ENCODE measurements around the gene PHOX2B.

DNA sequence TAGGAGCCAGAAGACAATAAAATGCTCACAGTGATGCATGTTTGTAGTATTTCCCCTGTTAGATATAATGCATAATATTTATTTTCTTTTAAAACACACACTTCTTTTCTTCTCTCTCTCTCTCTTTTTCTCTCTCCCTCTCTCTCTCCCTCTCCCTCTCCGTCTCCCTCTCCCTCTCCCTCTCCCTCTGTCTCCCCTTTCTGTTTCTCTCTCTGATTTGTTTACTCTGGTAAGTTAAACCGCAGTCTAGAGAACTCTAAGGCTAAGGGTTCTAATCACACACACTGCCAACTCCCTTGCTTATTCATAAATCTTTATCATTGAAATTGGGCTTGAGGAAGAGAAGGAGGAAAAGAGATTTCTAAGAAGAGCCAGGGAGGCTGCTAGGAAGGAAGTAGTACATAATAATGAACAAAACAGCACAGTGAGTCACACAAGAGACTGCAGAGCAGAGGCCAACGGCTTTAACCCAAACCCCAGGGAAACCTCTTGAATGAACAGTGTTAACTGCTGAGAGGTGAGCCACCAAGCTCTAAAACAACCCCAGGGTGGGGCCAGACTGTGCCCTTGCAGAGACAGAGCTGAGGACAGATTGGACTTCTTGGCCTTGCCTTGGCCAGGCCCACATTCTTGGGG, 9.1 kb upstream of the PHOX2B start:
- TF ChIP-seq, protein P1, sequence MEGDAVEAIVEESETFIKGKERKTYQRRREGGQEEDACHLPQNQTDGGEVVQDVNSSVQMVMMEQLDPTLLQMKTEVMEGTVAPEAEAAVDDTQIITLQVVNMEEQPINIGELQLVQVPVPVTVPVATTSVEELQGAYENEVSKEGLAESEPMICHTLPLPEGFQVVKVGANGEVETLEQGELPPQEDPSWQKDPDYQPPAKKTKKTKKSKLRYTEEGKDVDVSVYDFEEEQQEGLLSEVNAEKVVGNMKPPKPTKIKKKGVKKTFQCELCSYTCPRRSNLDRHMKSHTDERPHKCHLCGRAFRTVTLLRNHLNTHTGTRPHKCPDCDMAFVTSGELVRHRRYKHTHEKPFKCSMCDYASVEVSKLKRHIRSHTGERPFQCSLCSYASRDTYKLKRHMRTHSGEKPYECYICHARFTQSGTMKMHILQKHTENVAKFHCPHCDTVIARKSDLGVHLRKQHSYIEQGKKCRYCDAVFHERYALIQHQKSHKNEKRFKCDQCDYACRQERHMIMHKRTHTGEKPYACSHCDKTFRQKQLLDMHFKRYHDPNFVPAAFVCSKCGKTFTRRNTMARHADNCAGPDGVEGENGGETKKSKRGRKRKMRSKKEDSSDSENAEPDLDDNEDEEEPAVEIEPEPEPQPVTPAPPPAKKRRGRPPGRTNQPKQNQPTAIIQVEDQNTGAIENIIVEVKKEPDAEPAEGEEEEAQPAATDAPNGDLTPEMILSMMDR (IDR thresholded peaks at IDR 0.05; ENCODE audit: low read depth, low read length, missing input control) = no peak
- TF ChIP-seq, protein P2, sequence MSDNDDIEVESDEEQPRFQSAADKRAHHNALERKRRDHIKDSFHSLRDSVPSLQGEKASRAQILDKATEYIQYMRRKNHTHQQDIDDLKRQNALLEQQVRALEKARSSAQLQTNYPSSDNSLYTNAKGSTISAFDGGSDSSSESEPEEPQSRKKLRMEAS (IDR thresholded peaks at IDR 0.05) = no peak

All from liver (tissue), 2 donors.